ENCODE results near the gene PEX7.
"Not testable (repeated sequence)": the region's sequence is repeated elsewhere in the genome, so short reads cannot be mapped to it uniquely, and the experiment has no call there.

PEX7 gene

DNA sequence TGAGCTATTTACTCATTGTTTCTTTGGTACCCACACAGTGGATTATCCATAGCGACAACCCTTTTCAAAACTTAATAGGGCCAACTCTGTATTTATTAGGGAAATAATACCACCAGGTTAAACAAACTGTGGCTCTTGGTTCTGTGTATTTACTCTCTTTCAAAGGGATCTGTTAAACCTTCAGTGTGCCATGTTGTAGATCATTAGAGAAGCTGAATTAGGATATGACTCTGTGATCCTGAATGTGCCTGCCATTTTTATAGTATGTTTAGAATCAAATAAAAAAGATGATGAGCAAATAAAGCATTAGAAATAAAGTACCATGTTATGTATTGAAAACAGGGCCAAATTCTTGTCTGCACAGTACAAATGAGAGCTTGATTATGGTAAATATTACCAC is 74.7 kb downstream of the PEX7 start:
- Histone ChIP-seq H3K4me3 (replicated peaks; ENCODE audit: low read depth, low read length) (no peak overlapping the region), H3K36me3 (ENCODE audit: control insufficient read depth, insufficient read depth, low read length) (peaks cover 1% of the 10 kb centered on the region), H3K27me3 (replicated peaks; ENCODE audit: control insufficient read depth, insufficient read depth, low read length) (no peaks in the 10 kb centered on the region)
- TF ChIP-seq, protein P1, sequence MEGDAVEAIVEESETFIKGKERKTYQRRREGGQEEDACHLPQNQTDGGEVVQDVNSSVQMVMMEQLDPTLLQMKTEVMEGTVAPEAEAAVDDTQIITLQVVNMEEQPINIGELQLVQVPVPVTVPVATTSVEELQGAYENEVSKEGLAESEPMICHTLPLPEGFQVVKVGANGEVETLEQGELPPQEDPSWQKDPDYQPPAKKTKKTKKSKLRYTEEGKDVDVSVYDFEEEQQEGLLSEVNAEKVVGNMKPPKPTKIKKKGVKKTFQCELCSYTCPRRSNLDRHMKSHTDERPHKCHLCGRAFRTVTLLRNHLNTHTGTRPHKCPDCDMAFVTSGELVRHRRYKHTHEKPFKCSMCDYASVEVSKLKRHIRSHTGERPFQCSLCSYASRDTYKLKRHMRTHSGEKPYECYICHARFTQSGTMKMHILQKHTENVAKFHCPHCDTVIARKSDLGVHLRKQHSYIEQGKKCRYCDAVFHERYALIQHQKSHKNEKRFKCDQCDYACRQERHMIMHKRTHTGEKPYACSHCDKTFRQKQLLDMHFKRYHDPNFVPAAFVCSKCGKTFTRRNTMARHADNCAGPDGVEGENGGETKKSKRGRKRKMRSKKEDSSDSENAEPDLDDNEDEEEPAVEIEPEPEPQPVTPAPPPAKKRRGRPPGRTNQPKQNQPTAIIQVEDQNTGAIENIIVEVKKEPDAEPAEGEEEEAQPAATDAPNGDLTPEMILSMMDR (IDR thresholded peaks at IDR 0.05; ENCODE audit: insufficient read depth, low read length, poor library complexity, severe bottlenecking) = no peak
- no peak for DNase-seq (ENCODE audit: extremely low read depth, insufficient read length)

DNA sequence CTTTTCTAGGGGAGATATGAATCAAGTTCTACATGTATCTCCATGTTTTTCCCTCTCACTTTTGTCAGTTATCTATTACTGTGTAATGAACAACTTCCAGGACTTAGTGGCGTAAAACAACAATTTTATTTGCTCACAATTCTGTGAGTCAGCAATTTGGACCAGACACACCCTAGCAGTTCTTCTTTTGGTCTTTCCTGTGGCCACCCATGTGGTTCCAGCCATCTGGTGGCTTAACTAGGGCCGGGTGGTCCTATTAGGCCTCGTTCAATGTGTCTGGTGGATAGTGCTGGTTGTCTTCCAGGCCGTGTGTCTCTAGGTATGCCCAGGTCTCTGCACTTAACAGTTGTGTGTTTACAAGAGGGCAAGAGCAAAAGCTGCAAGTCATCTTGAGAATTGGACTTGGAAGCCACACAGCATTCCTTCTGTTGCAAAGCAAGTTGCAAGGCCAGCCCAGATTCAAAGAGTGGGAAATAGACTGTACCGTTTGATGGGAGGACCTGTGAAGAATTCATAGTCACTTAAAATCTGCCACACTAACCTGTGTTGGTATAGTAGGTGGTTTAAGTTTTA is 78.9 kb downstream of the PEX7 start:
- TF ChIP-seq, protein P1 (IDR thresholded peaks at IDR 0.05; ENCODE audit: insufficient read depth, low read length, poor library complexity, severe bottlenecking) = no peak
- peaks cover 1% of the 10 kb centered on the region for H3K36me3 ChIP-seq (ENCODE audit: control insufficient read depth, insufficient read depth, low read length)
- DNase-seq (ENCODE audit: extremely low read depth, insufficient read length) = no peak
- no peaks in the 10 kb centered on the region for H3K27me3 ChIP-seq (replicated peaks; ENCODE audit: control insufficient read depth, insufficient read depth, low read length)
- no peak overlapping the region for H3K4me3 ChIP-seq (replicated peaks; ENCODE audit: low read depth, low read length)

DNA sequence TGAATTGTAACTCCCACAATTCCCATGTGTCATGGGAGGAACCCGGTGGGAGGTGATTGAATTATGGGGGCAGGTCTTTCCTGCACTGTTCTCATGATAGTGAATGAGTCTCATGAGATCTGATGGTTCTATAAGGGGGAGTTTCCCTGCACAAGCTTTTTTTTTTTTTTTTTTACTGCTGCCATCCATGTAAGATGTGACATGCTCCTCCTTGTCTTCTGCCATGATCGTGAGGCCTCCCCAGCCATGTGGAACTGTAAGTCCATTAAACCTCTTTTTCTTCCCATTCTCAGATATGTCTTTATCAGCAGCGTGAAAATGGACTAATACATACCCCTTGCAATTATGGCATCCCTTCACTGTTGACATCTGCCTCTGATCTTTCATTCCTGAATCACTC is 82.1 kb downstream of the PEX7 start:
- DNase-seq (ENCODE audit: extremely low read depth, insufficient read length); H3K27me3 ChIP-seq (replicated peaks; ENCODE audit: control insufficient read depth, insufficient read depth, low read length); H3K4me3 ChIP-seq (replicated peaks; ENCODE audit: low read depth, low read length); H3K36me3 ChIP-seq (ENCODE audit: control insufficient read depth, insufficient read depth, low read length): not testable (repeated sequence)

DNA sequence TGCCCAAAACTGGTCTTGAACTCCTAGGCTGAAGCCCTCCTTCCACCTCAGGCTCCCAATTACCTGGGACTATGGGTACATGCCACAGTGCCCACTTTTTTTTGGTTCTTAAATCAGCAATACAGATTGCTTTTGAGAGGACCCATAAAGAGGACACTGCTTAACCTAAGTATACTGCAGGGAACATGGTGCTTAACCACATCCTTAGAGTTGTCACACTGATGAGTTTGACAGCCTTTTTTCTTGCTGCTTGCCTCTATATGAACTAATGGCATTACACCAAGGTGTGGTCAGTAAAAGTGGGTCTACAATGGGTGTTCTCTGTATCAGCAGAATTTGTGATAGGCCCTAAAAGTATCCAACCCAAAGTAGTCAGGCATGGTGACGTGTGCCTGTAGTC is 92.6 kb downstream of the PEX7 start:
- TF ChIP-seq, protein P1 (IDR thresholded peaks at IDR 0.05; ENCODE audit: insufficient read depth, low read length, poor library complexity, severe bottlenecking) = no peak
- no peak overlapping the region for H3K4me3 ChIP-seq (replicated peaks; ENCODE audit: low read depth, low read length)
- H3K36me3 ChIP-seq (ENCODE audit: control insufficient read depth, insufficient read depth, low read length) = no peaks in the 10 kb centered on the region
- no peaks in the 10 kb centered on the region for H3K27me3 ChIP-seq (replicated peaks; ENCODE audit: control insufficient read depth, insufficient read depth, low read length)
- no peak for DNase-seq (ENCODE audit: extremely low read depth, insufficient read length)

DNA sequence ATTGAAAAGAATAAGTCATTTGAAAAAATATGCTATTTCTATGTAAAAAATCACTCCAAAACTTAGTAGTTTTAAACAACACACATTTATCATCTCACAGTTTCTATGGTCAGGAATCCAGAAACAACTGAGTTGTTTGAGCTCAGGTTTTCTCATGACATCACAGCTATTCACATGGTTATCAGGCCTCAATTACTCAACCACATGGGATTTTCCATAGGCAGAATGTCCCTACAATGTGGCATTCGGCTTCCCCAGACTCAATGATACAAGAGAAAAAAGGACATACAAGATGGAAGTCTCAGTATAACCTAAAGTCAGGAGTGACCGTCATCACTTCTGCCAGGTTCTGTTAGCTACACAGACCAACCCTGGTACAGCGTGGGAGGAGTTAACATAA is 96.3 kb downstream of the PEX7 start:
- TF ChIP-seq, protein P1 (IDR thresholded peaks at IDR 0.05; ENCODE audit: insufficient read depth, low read length, poor library complexity, severe bottlenecking) = no peak
- H3K27me3 ChIP-seq (replicated peaks; ENCODE audit: control insufficient read depth, insufficient read depth, low read length) = peaks cover 2% of the 10 kb centered on the region; the same call in 1 of the 2 replicates

DNA sequence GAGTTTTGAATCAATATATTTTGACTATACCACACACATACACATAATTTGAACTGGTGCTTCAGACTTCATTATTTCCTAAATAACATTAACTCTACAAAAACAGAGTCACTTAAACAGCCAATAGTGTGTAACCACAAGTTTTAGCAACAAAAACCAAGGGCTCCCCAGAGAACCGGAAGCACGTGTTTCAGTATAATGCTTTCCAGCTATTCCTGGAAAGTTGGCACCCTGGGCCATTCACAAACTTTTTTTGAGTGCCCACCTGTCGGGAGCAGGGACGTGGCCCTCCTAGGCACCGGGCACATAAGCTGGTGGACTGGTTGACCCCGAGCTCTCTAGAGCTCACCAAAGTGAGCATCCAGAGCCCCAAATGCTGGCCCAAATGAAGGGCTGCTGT is 97.8 kb downstream of the PEX7 start:
- TF ChIP-seq, protein P1 (IDR thresholded peaks at IDR 0.05; ENCODE audit: insufficient read depth, low read length, poor library complexity, severe bottlenecking) = no peak
- no peak overlapping the region for H3K4me3 ChIP-seq (replicated peaks; ENCODE audit: low read depth, low read length)
- no peaks in the 10 kb centered on the region for H3K36me3 ChIP-seq (ENCODE audit: control insufficient read depth, insufficient read depth, low read length)
- H3K27me3 ChIP-seq (replicated peaks; ENCODE audit: control insufficient read depth, insufficient read depth, low read length) = peaks cover 2% of the 10 kb centered on the region
- no peak for DNase-seq (ENCODE audit: extremely low read depth, insufficient read length)

More for the DNA sequence above, 96.3 kb downstream of the PEX7 start:
- no peak for DNase-seq (ENCODE audit: extremely low read depth, insufficient read length)
- Histone ChIP-seq H3K4me3 (replicated peaks; ENCODE audit: low read depth, low read length) (no peak overlapping the region), H3K36me3 (ENCODE audit: control insufficient read depth, insufficient read depth, low read length) (no peaks in the 10 kb centered on the region)

All from GM06990 (cell line).